NCI-H2196 (cell line): ENCODE data around the gene TFAP2E.

Experiments used
- DNase-seq: peaks from one replicate; lab custom pipeline; 2025; ENCODE audit not compliant: unreplicated experiment; lab: John Stamatoyannopoulos, UW

Gene TFAP2E

DNA sequence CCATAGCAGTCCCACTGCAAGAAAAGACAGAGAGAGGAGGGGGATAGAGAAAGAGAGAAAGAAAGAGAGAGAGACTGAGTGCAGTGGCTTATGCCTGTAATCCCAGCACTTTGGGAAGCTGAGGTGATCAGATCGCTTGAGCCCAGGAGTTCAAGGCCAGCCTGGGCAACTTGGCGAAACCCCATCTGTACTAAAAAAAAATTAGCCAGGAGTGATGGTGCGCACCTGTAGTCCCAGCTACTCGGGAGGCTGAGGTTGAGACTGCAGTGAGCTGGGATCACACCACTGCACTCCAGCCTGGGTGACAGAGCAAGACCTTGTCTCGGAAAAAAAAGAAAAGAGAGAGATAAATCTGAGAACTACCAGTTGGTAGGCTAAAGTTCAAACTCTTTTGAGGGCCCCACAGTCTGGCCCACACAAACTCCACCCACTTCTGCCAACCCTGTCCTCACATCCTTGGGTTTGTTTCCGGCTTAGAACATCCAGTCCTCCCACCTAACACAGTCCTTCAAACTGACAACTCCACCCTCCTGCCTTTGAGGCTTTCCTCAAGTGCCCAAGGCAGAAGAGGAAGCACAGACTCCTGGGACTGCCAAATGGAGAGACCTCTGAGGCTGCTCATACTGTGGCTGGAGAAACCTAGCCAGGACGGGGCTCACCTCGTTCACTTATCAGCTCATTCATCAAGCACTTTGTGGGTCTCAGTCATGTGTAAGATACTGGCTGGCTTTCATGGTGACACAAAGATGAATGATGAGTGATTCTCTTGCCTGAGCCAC lies 20.1 kb downstream of the TFAP2E start:
- DNase-seq: no peak

DNA sequence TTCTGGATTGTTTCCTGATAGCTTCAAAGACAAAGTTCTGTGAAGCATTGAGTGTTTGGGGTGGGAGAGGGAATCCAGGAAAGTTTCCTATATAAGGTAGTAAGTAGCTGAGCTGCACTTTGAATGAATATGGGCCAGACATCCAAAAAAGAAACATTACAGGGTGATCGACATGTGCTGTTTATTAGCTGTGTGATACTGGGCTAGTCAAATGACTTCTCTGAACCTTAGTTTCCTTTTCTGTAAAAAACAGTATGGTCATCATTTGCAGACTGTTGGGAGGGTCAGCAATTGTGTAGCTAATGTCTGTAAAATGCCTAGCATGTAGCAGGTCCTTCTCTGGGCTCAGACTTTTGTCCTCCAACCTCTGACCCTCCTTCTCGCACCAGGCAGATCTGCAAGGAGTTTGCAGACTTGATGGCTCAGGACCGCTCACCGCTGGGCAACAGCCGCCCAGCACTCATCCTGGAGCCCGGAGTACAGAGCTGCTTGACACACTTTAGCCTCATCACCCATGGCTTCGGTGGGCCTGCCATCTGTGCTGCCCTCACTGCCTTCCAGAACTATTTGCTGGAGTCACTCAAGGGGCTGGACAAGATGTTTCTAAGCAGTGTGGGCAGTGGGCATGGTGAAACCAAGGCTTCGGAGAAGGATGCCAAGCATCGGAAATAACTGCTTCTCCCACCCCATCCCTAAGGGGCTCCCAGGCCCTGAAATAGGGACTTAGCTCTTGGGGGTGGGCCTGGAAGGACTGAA lies 21.1 kb downstream of the TFAP2E start:
- no peak for DNase-seq

DNA sequence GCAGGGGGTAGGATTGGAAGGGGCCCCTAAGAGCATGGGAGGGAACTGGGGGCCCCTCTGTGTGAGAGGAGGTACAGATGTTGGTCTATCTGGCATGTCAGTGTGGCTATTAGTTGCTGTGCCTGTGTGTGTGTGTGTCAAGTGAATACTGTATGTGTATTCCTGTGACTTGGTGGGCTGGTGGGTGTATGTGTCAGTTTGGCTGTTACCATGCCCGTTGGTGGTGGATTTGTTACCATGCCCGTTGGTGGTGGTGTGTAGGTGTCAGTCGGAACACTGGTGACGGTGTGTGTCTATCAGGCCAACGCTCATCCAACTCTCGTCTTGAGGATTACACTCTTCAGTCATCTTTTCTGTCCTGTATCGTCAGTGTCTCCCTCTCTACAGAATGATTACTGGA lies 22.6 kb downstream of the TFAP2E start:
- no peak for DNase-seq

DNA sequence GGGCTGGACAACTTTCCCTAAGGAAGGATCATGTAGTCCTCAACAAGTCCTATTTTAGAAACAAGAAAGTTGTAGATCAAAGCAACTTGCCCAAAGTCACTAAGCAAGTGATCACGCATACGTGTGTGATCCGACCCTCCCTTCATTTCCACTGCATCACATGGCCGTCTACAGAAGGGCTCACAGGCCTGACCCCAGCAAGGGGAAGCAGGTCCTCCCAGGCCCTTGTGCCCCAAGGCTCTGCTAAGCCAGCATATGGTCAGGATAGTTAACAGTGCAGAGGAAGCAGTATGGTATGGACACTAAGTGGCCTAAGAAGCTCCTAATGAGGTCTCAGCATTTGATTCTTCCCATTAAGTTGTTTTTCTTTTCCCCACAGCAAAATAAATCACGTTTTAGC lies 24.8 kb downstream of the TFAP2E start:
- no peak for DNase-seq

DNA sequence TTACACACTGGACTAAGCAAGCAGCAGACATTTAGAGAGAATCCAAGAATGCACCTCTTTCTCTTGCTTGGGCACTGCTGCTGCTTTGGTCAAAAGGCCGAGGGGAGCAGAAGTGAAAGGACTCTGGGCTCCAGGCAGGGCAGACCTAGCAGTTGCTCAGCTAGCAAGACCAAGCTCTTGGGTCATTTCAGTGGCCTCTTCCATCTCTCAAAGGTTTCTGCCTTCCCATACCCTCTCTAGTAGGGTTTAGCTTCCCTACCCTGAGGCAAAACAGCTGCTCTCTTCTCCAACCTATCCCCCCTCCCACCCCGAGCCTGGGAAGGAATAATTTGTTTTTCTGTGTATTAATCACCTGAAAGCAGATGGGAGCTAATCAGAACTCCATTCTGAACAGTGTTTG lies 25.8 kb downstream of the TFAP2E start:
- no peak for DNase-seq

DNA sequence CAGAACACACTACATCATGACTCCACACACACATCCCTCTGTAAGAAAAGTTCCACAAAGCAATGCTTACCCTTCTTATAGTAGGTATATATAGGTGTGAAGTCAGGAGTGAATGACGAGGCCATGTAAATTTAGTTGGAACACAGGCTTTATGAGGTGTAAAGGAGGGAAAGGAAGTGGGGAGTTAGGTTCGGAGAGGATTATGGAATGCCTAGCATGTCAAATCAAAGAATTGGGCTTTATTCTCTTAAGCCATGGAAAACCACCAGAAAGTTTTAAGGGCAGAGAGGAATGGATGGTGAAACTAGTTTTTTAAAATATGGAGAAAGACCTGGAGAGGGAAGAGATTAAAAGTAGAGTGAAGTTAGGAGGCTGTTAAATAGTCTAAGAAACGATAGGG lies 26.3 kb downstream of the TFAP2E start:
- no peak for DNase-seq

DNA sequence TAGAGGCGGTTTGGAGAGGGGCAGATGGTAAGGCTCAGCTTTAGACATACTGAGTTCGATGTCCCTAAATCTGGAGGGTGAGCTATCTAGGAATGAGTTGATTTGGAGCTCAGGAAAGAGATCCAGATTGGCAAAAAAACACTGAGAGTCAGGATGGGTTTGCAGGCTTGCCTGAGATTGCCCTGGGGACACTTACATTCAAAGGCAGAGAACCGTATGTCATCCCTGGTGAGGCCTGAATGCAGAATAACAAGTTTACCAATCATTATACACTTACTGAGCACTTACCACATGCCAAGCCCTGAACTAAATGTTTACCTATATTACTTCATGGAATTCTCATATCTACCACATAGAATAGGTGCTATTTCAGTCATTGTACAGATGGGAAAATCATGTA lies 27.5 kb downstream of the TFAP2E start:
- DNase-seq: no peak

DNA sequence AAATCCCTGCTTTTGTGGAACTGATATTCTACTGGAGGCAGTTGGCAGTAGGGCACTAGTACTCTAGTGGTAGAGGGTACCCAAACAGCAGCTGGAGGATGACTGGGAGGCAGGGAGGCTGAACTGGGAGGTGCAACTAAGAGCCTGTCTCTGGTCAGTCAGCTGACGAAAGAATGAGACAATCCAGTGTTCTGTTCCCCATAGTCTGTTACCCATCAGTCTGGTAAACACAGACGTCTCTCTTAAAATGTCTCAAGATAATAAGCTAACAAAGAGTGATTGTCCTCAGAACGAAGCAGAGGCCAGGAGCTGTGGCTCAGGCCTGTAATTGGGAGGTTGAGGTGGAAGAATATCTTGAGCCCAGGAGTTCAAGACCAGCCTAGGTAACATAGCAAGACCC lies 30.4 kb downstream of the TFAP2E start:
- DNase-seq: no peak

DNA sequence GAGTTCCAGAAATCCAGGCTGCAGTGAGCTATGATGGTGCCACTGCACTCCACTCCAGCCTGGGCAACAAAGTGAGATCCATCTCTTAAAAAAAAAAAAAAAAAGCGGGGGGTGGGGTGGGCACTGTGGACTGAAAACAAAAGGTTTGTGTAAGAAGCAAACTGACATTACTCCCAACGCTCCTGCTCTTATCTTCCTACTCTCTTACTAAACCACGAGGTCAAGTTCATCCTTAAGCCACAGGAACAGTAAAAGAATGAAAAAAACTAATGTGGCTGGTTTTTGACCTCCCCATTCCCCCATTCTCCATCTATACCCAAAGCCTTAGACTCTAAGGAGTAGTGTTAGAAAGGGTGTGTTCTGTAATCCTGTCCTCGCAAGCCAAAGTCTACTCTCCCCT lies 30.8 kb downstream of the TFAP2E start:
- DNase-seq: no peak

DNA sequence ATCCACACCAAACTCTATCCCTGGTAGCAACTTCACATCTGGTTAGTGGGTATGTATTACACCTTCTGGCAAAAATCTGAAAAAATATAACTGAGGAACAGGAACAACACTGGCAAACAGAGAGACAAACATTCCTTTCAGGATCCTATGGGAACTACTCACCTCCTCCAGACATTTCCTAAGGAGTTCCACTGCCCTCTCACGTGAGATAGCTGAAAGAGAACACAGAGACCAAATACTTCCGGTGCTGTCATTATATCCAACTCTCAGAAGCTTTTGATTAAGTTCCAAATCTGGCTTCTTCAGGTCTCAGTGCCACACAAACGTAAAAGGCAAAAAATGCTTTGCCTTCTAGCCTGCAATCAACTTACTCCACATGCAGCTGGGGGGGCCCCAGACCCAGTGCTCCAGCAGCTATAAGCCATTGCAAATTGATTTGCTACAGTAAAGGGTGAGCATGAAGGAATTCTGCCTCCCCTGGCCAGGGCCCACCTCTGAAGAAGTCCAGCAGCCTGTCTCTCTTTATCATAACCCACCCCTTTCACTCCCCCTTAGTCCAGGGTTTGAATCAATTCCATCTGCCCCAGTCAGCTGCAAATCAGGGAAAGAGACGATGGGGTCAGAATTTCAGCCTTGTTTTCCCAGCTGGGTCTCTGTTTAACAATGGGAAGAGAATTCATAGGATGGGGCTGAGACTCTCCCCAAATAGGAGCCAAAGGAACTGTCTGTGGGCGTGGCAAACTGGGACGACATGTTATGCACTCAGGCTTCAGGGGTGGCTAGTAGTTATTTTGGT lies 32.2 kb downstream of the TFAP2E start:
- no peak for DNase-seq

DNA sequence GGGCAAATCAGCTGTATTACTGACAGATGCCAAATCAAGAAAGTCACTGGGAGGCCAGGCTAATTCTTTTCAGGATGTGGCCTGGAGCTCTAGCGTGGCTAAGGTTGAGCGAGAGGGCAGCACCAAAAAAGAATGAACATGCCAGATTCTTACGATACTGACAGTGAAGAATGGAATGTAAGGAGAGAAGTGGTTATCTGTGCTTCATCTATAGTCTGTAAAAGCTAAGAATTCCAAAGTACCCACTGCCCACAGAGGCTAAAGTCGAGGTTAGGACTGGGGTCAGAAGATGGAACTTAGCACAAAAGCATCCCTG lies 32.7 kb downstream of the TFAP2E start:
- DNase-seq: no peak

DNA sequence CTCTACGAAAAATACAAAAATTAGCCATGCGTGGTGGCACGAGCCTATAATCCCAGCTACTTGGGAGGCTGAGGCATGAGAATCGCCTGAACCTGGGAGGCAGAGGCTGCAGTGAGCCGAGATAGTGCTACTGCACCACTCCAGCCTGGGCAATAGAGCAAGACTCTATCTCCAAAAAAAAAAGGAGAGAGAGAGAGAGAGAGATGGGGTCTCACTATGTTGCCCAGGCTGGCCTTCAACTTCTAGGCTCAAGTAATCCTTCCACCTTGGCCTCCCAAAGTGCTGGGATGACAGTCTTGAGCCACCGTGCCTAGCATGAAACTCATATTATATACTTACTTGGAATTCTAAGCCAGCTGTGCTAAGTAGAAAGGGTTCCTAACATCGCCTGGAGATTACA lies 38.5 kb downstream of the TFAP2E start:
- no peak for DNase-seq

DNA sequence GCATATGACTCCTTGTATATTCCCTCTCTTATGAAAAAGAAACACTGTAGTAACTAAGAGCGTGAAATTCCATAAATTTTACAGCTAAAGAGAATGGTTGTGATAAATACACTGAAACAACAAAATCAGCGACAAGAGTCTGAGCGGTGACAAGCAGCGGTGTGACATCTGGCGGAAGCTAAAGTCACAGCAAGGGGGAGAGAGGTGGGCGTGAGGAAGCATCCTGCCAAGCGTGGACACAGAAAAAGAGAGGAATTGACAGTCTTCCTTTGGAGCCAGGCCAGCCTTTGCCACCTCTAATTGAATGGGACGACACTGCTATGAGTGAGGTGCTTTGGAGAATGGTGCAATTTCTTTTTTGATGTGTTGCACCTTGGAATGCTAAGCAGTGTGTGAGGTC lies 42.3 kb downstream of the TFAP2E start:
- DNase-seq: no peak

DNA sequence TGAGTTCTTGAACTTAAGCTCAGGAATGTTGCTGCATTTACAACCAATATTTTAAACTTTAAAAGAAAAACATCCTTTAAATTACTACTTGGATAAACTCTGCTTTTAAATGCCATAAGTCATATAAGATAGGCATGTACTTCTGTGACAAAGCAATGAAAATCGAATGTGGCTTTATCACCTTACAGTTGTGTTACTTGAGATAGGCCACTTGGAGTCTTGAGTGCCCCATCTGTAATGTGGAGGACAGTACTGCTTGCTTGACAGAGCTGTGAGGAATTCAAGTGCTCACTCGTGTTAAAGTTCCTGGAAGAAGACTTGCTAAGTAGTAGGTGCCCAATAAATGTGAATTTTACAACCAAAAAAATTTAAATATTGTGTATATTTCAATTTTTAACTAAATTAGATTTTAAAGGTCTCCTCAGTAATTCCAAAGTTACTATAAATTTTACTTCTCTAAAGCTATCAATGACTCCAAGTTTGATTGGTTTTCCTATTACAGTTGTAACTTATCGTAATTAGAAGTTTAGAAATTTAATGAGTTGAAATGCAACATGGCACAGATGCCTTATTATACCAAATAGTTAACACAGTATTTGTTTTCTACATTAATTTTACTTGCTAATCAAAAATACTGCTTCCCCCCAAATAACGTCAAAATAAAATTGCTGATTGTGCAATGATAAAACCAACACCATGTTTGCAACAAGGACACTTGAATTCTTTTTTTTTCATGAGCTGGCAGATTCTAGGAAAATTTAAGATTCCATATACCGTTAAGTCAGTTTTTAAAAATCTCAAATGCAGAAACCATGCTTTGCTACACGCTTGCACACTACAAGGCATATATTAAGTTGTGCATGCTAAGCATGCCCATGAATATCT lies 46.4 kb downstream of the TFAP2E start:
- no peak for DNase-seq

DNA sequence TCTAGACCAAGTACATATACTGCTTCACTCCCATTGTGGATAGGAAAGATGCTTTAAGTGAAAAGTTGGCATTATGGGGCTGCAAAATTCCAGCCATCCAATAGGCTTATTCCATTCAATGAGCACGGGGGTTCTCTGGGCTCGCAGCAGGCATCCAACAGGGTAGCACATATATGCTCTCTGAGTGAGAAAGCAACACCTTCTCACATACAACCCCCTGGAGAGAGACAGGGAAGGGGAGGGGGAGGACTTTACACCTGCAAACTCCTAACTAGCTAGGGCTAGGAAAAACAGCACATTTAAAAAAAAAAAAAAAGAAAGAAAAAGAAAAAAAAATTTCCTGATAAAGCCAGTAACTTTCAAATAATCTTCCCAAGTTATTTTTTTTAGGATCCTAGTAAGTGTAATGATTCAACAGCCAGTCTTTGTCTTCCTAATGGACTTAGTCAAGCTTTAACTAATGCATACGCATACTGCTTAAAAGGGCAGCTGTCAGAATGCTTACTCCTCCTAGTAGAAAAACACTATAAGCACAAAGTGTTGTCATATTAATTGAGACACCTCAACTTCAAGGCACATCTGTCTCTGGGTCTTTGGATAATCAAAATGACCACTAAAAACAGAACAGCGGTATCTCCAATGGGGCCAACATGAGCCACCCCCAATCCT lies 49.5 kb downstream of the TFAP2E start:
- no peak for DNase-seq

DNA sequence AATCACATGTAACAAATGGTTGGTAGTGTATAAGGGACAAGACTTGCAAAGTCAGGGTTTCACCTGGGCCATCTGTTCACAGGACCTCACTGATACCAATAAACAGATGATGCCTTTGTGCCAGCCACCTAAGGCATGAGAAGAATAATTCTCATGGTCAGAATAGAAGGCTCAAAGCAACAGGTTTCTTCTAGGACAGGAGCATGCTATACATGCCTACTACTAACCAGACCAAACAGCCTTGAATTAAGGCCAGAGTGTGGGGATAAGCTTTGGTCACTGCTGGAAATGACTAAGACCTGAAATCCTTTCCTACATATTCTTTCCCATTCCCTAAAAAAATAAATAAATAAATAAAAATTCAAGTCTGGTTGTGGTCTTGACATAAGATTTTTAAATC lies 50.7 kb downstream of the TFAP2E start:
- no peak for DNase-seq

DNA sequence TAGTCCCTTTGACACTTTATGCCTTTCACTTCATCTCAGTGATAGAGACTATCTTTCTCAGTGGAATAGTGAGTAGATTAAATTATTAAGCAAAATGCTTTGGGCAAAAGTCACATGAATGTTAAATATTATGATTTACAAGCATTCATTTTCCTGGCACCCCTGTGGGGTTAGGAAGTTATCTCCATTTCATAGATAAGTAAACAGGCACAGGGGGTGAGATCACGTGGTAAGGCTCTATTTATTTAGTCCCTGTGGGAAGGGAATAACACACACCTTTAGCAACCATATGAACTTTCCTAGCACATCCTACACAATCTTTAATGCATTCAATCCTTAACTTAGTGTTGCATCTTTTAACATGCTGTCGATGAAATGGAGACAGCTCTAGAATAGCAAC lies 55.9 kb downstream of the TFAP2E start:
- DNase-seq: no peak

DNA sequence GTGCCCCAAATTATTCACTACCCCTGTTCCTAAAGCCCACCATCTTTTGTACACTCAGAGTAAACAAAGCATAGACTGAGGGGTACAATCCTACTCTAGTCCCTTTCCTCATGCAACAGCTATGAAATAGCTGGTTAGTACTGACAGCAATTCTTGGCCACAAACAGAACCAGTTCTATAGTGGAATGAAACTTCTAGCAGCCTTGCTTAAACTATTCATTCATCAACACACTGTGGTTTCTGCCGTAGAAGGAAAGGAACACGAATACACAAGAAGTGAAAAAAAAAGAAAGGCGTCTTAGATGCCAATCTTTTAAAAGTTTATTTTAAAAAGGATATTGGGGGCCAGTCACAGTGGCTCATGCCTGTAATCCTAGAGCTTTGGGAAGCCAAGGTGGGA lies 58.3 kb downstream of the TFAP2E start:
- no peak for DNase-seq

DNA sequence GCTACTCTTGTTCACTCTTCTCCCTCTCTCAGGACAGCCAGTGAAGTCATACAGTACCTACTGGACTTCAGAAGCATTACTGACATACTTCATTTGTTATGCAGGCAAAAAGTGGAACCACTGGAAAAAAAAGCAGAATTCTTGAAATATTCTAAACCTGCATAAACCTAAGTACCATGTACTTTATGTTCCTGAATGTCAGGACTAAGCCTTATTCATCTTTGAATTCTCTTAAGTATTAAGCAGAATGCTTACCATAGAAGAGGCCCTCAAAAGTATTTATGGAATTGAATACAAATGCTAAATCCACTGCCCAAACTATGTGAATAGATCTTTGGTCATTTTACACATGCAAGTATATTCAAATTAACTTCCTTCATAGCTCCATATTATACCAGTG lies 60.4 kb downstream of the TFAP2E start:
- DNase-seq: no peak

DNA sequence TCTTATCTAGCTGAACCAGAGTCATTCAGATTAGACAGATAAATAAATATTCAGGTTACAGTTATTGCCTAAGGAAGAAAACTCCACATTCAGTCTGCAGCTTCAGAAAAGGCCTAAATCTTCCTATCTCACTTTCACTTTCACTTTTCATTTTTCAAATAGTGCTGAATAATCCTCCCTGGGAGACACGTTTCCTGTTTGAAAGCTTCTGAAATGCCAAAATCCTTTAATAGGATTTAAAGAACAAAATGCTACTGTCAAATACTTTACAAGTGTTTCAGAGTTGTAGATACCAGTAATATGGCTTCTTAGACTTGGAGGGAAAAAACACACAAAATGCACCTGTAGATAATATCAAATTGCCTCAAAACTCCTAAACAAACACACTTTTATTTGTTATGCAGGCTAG lies 64.3 kb downstream of the TFAP2E start:
- DNase-seq: peak; percentile 47
